ENCODE data around the gene GCN1. TPM values are rescaled to one million over a fixed set of nuclear protein-coding genes. Genes with fewer than 3 reads are reported as not detected.

The GCN1 gene
- total and polyA plus RNA-seq, 7 donors, result 9.2 to 70.3 (median 32.9) TPM

DNA sequence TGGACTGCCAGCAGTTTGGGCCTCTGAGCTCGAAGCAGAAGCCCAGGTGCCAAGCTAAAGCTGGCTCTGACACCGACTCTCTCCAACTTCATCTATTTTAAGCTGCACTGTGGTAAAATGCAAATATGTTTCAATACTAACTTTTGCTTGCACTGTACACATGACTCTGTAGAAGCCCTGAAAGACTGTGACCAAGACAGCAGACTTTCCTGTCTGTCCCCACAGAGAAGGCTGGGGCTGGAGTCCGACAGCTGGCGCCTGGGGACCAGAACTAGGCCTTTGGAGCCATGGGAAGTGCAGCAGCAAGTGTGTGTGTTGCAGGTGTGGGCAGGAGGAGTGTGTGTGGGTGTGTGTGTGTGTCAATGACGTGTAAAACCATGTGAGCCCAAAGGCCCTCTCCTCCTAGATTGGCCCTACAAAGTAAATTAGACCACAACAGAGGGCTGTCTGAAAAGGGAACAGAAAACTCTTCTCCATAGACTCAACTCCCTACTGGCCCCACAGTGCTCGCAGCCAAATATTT, 61.6 kb downstream of the GCN1 start:
- intact Hi-C loops (cut with DNase I), result no loop called here
- Histone ChIP-seq H3K4me3 (no peak overlapping the region), H3K27ac (no peak overlapping the region), H3K9me3 (no peaks in the 10 kb centered on the region), H3K36me3 (peaks cover 70 to 100% (median 92%) of the 10 kb centered on the region in 4 donors), H3K27me3 (no peaks in the 10 kb centered on the region), H3K4me1 (no peaks in the 10 kb centered on the region)
- WGBS, 2 donors, result 65 to 93% methylated on average over 6 of the region's 6 CpGs
- no peak for DNase-seq
- no peak for TF ChIP-seq POLR2AphosphoS5 (IDR thresholded peaks at IDR 0.05)
- TF ChIP-seq POLR2A (IDR thresholded peaks at IDR 0.05), result no peak
- TF ChIP-seq, protein P1, sequence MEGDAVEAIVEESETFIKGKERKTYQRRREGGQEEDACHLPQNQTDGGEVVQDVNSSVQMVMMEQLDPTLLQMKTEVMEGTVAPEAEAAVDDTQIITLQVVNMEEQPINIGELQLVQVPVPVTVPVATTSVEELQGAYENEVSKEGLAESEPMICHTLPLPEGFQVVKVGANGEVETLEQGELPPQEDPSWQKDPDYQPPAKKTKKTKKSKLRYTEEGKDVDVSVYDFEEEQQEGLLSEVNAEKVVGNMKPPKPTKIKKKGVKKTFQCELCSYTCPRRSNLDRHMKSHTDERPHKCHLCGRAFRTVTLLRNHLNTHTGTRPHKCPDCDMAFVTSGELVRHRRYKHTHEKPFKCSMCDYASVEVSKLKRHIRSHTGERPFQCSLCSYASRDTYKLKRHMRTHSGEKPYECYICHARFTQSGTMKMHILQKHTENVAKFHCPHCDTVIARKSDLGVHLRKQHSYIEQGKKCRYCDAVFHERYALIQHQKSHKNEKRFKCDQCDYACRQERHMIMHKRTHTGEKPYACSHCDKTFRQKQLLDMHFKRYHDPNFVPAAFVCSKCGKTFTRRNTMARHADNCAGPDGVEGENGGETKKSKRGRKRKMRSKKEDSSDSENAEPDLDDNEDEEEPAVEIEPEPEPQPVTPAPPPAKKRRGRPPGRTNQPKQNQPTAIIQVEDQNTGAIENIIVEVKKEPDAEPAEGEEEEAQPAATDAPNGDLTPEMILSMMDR (IDR thresholded peaks at IDR 0.05), result no peak
- no peak for TF ChIP-seq EP300 (IDR thresholded peaks at IDR 0.05)

DNA sequence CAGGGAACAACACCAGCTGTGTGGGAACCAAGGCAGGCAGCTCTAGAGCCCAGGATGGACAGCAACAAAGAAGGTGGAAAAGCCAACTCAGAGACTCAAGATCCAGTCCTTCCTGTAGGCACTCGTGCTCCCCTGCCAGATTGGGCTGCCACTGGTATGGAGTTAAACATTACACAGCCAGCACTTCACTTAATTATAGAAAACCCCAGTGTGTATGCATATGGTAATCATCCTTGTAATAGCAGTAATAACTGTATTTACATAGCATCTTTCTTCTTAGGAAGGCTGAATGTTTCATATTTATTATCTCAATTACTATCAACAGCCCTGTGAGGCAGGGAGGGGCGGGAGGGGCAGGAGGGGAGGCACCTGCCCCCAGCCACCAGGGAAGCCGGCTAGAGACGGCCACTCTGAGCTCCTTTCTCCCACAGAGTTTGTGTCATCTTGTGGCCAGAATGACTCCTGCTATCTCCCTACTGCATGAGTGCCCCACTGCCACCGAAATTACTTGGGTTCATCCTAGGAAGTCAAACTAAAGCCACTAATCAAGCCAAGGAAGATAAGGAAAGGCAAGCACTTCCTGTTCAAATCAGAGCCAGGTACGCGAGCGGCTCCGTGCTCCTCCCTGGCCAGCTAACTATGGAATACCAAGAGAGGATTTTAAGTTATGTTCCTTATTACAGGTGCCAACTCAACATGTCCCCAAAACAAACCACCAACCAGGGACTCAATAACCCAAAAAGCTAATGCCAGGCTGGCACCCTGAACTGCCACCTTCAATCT, 62.3 kb downstream of the GCN1 start:
- intact Hi-C loops (cut with DNase I), result no loop called here
- TF ChIP-seq EP300 (IDR thresholded peaks at IDR 0.05) (no peak), POLR2AphosphoS5 (IDR thresholded peaks at IDR 0.05) (no peak), POLR2A (IDR thresholded peaks at IDR 0.05) (no peak)
- TF ChIP-seq, protein P1 (IDR thresholded peaks at IDR 0.05), result no peak

DNA sequence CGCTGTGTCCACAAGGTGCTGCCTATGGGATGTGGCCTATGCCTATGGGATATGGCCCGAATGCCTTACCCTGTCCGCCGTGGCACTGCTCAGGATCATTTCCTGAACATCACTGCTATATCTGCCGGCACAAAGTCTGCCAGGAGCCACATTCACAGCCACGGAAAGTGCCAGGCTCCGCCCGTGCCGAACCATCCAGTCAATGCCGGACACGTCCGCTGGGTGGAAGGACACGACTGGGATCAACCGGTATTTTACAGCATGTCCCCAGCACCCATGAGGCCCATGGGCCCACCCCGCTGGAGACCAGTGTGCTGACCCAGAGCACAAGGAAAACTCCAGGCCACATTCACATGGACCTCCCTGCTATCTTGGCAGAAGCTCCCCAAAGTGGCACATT, 63.4 kb downstream of the GCN1 start:
- DNase-seq, result no peak
- 97% methylated on average over 15 of the region's 15 CpGs for WGBS, 2 donors
- H3K27me3 ChIP-seq, result no peaks in the 10 kb centered on the region
- intact Hi-C loops (cut with DNase I), result no loop called here
- no peak overlapping the region for H3K27ac ChIP-seq
- no peaks in the 10 kb centered on the region for H3K4me1 ChIP-seq
- H3K36me3 ChIP-seq, result peaks cover 60 to 100% (median 90%) of the 10 kb centered on the region in 4 donors
- H3K9me3 ChIP-seq, result no peaks in the 10 kb centered on the region
- TF ChIP-seq POLR2AphosphoS5 (IDR thresholded peaks at IDR 0.05) (no peak), EP300 (IDR thresholded peaks at IDR 0.05) (no peak), POLR2A (IDR thresholded peaks at IDR 0.05) (no peak)
- TF ChIP-seq, protein P1 (IDR thresholded peaks at IDR 0.05), result no peak
- H3K4me3 ChIP-seq, result no peak overlapping the region

More for the DNA sequence above, 62.3 kb downstream of the GCN1 start:
- no peak for DNase-seq
- Histone ChIP-seq H3K36me3 (peaks cover 70 to 100% (median 92%) of the 10 kb centered on the region in 4 donors), H3K27ac (no peak overlapping the region), H3K4me3 (no peak overlapping the region), H3K4me1 (no peaks in the 10 kb centered on the region), H3K9me3 (no peaks in the 10 kb centered on the region), H3K27me3 (no peaks in the 10 kb centered on the region)
- 79 to 85% methylated on average over 9 of the region's 9 CpGs for WGBS, 2 donors

DNA sequence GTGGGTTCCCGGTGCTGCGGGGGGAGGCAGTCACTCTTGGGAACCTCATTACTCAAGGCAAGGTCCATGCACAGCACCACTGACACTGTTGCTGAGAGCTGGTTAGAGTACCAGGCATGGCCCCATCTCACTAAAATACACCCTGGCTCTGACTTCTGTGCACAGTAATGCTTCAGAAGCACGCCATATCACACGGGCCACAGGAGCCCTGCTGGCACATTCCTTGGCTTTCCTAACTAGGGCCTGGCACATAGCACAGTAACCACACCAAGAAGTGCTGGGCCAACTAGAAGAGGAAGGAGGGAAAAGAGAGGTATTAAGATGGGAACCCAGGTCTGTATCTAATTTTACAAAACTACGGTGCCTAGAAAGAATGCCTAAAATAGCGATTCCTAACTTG, 64.5 kb downstream of the GCN1 start:
- Histone ChIP-seq H3K36me3 (peaks cover 50 to 95% (median 80%) of the 10 kb centered on the region in 4 donors), H3K4me1 (no peaks in the 10 kb centered on the region), H3K27ac (no peak overlapping the region), H3K9me3 (no peaks in the 10 kb centered on the region), H3K27me3 (no peaks in the 10 kb centered on the region), H3K4me3 (no peak overlapping the region)
- TF ChIP-seq EP300 (IDR thresholded peaks at IDR 0.05), result no peak
- no peak for TF ChIP-seq POLR2AphosphoS5 (IDR thresholded peaks at IDR 0.05)
- TF ChIP-seq, protein P1 (IDR thresholded peaks at IDR 0.05), result no peak
- TF ChIP-seq POLR2A (IDR thresholded peaks at IDR 0.05), result no peak
- WGBS, 2 donors, result 95 to 96% methylated on average over 6 of the region's 6 CpGs
- intact Hi-C loops (cut with DNase I), result no loop called here
- DNase-seq, result no peak
